ENCODE data around the gene ARMC10.
"Not testable (repeated sequence)": the region's sequence is repeated elsewhere in the genome, so short reads cannot be mapped to it uniquely, and the experiment has no call there.

The ARMC10 gene

GRCh38 chr7:103048833-103049232 is 26.1 kb upstream of the ARMC10 start:
- DNase-seq, result peak; percentile 15
- Histone ChIP-seq H3K14ac (ENCODE audit: low read length in 2 of 2) (no peak overlapping the region), H2BK12ac (ENCODE audit: low read length in 2 of 2) (no peak overlapping the region), H4K91ac (ENCODE audit: low read length) (no peak overlapping the region), H4K8ac (ENCODE audit: low read length) (no peak overlapping the region), H2AFZ (ENCODE audit: low read depth, low read length) (no peak overlapping the region), H3K9me3 (ENCODE audit: control insufficient read depth, low read length) (peaks cover 26% of the 10 kb centered on the region), H3K9ac (ENCODE audit: low read length) (no peak overlapping the region), H3K4ac (ENCODE audit: low read depth in 1 of 2, low read length in 2 of 2) (no peak overlapping the region), H3K23ac (ENCODE audit: low read length in 2 of 2) (no peak overlapping the region), H2AK5ac (ENCODE audit: low read length, severe bottlenecking) (no peak overlapping the region), H3K4me1 (ENCODE audit: control insufficient read depth, insufficient read depth, low read depth, low read length) (no peaks in the 10 kb centered on the region), H3K27ac (ENCODE audit: low read length, poor library complexity, severe bottlenecking) (no peak overlapping the region), H3K4me2 (ENCODE audit: low read length, poor library complexity, severe bottlenecking) (no peak overlapping the region), H3K18ac (ENCODE audit: low read depth in 1 of 2, low read length in 2 of 2) (no peak overlapping the region), H3K4me3 (ENCODE audit: insufficient read depth in 1 of 2, low read depth in 1 of 2, low read length in 2 of 2) (no peak overlapping the region), H3K36me3 (ENCODE audit: control insufficient read depth in 1 of 2, insufficient read depth in 2 of 2, low read depth in 1 of 2, low read length in 2 of 2) (no peaks in the 10 kb centered on the region), H3K27me3 (ENCODE audit: control insufficient read depth in 1 of 2, insufficient read depth in 1 of 2, low read length in 2 of 2) (no peaks in the 10 kb centered on the region), H3K79me1 (replicated peaks; ENCODE audit: low read length, poor library complexity, severe bottlenecking) (peaks cover 1% of the 10 kb centered on the region), H2BK120ac (ENCODE audit: low read depth, low read length) (no peak overlapping the region), H2BK15ac (ENCODE audit: low read depth, poor library complexity, severe bottlenecking) (no peak overlapping the region), H2BK5ac (ENCODE audit: low read depth, low read length, poor library complexity, severe bottlenecking) (no peak overlapping the region)
- WGBS, result 77% methylated on average over 2 of the region's 2 CpGs

- H2BK5ac ChIP-seq (ENCODE audit: low read depth, low read length, poor library complexity, severe bottlenecking), result no peak overlapping the region
- 91% methylated on average over 6 of the region's 6 CpGs for WGBS
- no peak overlapping the region for H2BK120ac ChIP-seq (ENCODE audit: low read depth, low read length)
- no peak overlapping the region for H3K4me2 ChIP-seq (ENCODE audit: low read length, poor library complexity, severe bottlenecking)
- H2BK12ac ChIP-seq (ENCODE audit: low read length in 2 of 2), result no peak overlapping the region
- H3K23ac ChIP-seq (ENCODE audit: low read length in 2 of 2), result no peak overlapping the region
- no peak overlapping the region for H4K91ac ChIP-seq (ENCODE audit: low read length)
- no peaks in the 10 kb centered on the region for H3K27me3 ChIP-seq (ENCODE audit: control insufficient read depth in 1 of 2, insufficient read depth in 1 of 2, low read length in 2 of 2)
- no peak overlapping the region for H2BK15ac ChIP-seq (ENCODE audit: low read depth, poor library complexity, severe bottlenecking)
- no peak overlapping the region for H3K14ac ChIP-seq (ENCODE audit: low read length in 2 of 2)
- no peak overlapping the region for H4K8ac ChIP-seq (ENCODE audit: low read length)
- no peak overlapping the region for H3K9ac ChIP-seq (ENCODE audit: low read length)
- H3K36me3 ChIP-seq (ENCODE audit: control insufficient read depth in 1 of 2, insufficient read depth in 2 of 2, low read depth in 1 of 2, low read length in 2 of 2), result no peaks in the 10 kb centered on the region
- DNase-seq, result no peak
- H3K18ac ChIP-seq (ENCODE audit: low read depth in 1 of 2, low read length in 2 of 2), result no peak overlapping the region
- peaks cover 1% of the 10 kb centered on the region for H3K79me1 ChIP-seq (replicated peaks; ENCODE audit: low read length, poor library complexity, severe bottlenecking)
- H3K4me3 ChIP-seq (ENCODE audit: insufficient read depth in 1 of 2, low read depth in 1 of 2, low read length in 2 of 2), result no peak overlapping the region
- no peak overlapping the region for H2AFZ ChIP-seq (ENCODE audit: low read depth, low read length)
- H3K9me3 ChIP-seq (ENCODE audit: control insufficient read depth, low read length), result peaks cover 23% of the 10 kb centered on the region
- no peak overlapping the region for H2AK5ac ChIP-seq (ENCODE audit: low read length, severe bottlenecking)
- no peaks in the 10 kb centered on the region for H3K4me1 ChIP-seq (ENCODE audit: control insufficient read depth, insufficient read depth, low read depth, low read length)
- H3K27ac ChIP-seq (ENCODE audit: low read length, poor library complexity, severe bottlenecking), result no peak overlapping the region
- no peak overlapping the region for H3K4ac ChIP-seq (ENCODE audit: low read depth in 1 of 2, low read length in 2 of 2)
These were observed 23.4 kb upstream of the ARMC10 start for GRCh38 chr7:103051519-103051918.

- H2AK5ac ChIP-seq (ENCODE audit: low read length, severe bottlenecking); DNase-seq; H3K9me3 ChIP-seq (ENCODE audit: control insufficient read depth, low read length); H3K9ac ChIP-seq (ENCODE audit: low read length); H3K4ac ChIP-seq (ENCODE audit: low read depth in 1 of 2, low read length in 2 of 2); H2BK120ac ChIP-seq (ENCODE audit: low read depth, low read length); H3K23ac ChIP-seq (ENCODE audit: low read length in 2 of 2); H3K18ac ChIP-seq (ENCODE audit: low read depth in 1 of 2, low read length in 2 of 2); H3K4me2 ChIP-seq (ENCODE audit: low read length, poor library complexity, severe bottlenecking); H3K27ac ChIP-seq (ENCODE audit: low read length, poor library complexity, severe bottlenecking); H3K27me3 ChIP-seq (ENCODE audit: control insufficient read depth in 1 of 2, insufficient read depth in 1 of 2, low read length in 2 of 2); H3K79me1 ChIP-seq (replicated peaks; ENCODE audit: low read length, poor library complexity, severe bottlenecking); H2BK5ac ChIP-seq (ENCODE audit: low read depth, low read length, poor library complexity, severe bottlenecking); H3K4me1 ChIP-seq (ENCODE audit: control insufficient read depth, insufficient read depth, low read depth, low read length); H2AFZ ChIP-seq (ENCODE audit: low read depth, low read length); H3K14ac ChIP-seq (ENCODE audit: low read length in 2 of 2); H2BK15ac ChIP-seq (ENCODE audit: low read depth, poor library complexity, severe bottlenecking); H4K8ac ChIP-seq (ENCODE audit: low read length); H3K4me3 ChIP-seq (ENCODE audit: insufficient read depth in 1 of 2, low read depth in 1 of 2, low read length in 2 of 2); H4K91ac ChIP-seq (ENCODE audit: low read length); H3K36me3 ChIP-seq (ENCODE audit: control insufficient read depth in 1 of 2, insufficient read depth in 2 of 2, low read depth in 1 of 2, low read length in 2 of 2); H2BK12ac ChIP-seq (ENCODE audit: low read length in 2 of 2): not testable (repeated sequence)
- WGBS, result no CpG with 5 or more reads among the region's 1 CpG
These were observed 18.9 kb upstream of the ARMC10 start for GRCh38 chr7:103056006-103056405.

GRCh38 chr7:103058122-103058521 is 16.8 kb upstream of the ARMC10 start:
- no peak overlapping the region for H2BK120ac ChIP-seq (ENCODE audit: low read depth, low read length)
- H3K4me3 ChIP-seq (ENCODE audit: insufficient read depth in 1 of 2, low read depth in 1 of 2, low read length in 2 of 2), result no peak overlapping the region
- no peaks in the 10 kb centered on the region for H3K36me3 ChIP-seq (ENCODE audit: control insufficient read depth in 1 of 2, insufficient read depth in 2 of 2, low read depth in 1 of 2, low read length in 2 of 2)
- no peak overlapping the region for H4K8ac ChIP-seq (ENCODE audit: low read length)
- H2BK12ac ChIP-seq (ENCODE audit: low read length in 2 of 2), result no peak overlapping the region
- DNase-seq, result no peak
- no peak overlapping the region for H3K4ac ChIP-seq (ENCODE audit: low read depth in 1 of 2, low read length in 2 of 2)
- H3K14ac ChIP-seq (ENCODE audit: low read length in 2 of 2), result no peak overlapping the region
- no peak overlapping the region for H2BK15ac ChIP-seq (ENCODE audit: low read depth, poor library complexity, severe bottlenecking)
- no peak overlapping the region for H4K91ac ChIP-seq (ENCODE audit: low read length)
- H2AK5ac ChIP-seq (ENCODE audit: low read length, severe bottlenecking), result peak overlapping the region; percentile 27
- H2AFZ ChIP-seq (ENCODE audit: low read depth, low read length), result no peak overlapping the region
- H3K18ac ChIP-seq (ENCODE audit: low read depth in 1 of 2, low read length in 2 of 2), result no peak overlapping the region
- peaks cover 4% of the 10 kb centered on the region for H3K4me1 ChIP-seq (ENCODE audit: control insufficient read depth, insufficient read depth, low read depth, low read length)
- H3K79me1 ChIP-seq (replicated peaks; ENCODE audit: low read length, poor library complexity, severe bottlenecking), result peaks cover 13% of the 10 kb centered on the region
- no peaks in the 10 kb centered on the region for H3K9me3 ChIP-seq (ENCODE audit: control insufficient read depth, low read length)
- H3K27ac ChIP-seq (ENCODE audit: low read length, poor library complexity, severe bottlenecking), result no peak overlapping the region
- H3K27me3 ChIP-seq (ENCODE audit: control insufficient read depth in 1 of 2, insufficient read depth in 1 of 2, low read length in 2 of 2), result no peaks in the 10 kb centered on the region
- no peak overlapping the region for H2BK5ac ChIP-seq (ENCODE audit: low read depth, low read length, poor library complexity, severe bottlenecking)
- no peak overlapping the region for H3K9ac ChIP-seq (ENCODE audit: low read length)
- H3K23ac ChIP-seq (ENCODE audit: low read length in 2 of 2), result no peak overlapping the region
- no peak overlapping the region for H3K4me2 ChIP-seq (ENCODE audit: low read length, poor library complexity, severe bottlenecking)
